Adrenal gland (tissue), 5 donors: Measurements from ENCODE around the gene SRSF8.

ENCODE experiments used
- CTCF ChIP-seq, 6 experiments: fragments of 450-650 bp in 4 of 6; fragments of 200-600 bp in 2 of 6; sonication (generic) in 1 of 6; IDR thresholded peaks; 1 replicate in 5 of 6; 2 replicates in 1 of 6; pipeline versions ENCODE4 v1.5.1 to v1.8.0; 2016 to 2021; ENCODE audit warnings: antibody characterized with exemption in 6 of 6, mild to moderate bottlenecking in 2 of 6, moderate library complexity in 1 of 6
- POLR2A ChIP-seq, 2 donors: fragments of 450-650 bp; IDR thresholded peaks; one replicate each; pipeline ENCODE4 v1.6.1; 2017; ENCODE audit warnings: antibody characterized with exemption in 2 of 2, mild to moderate bottlenecking in 2 of 2, moderate library complexity in 1 of 2
- donor health status: DM: no; HTN: no; CAD: no.

GRCh38 chr11:95055283-95055897 lies 11.3 kb upstream of the SRSF8 start:
- no peak for TF ChIP-seq CTCF (IDR thresholded peaks at IDR 0.05)
- no peak for TF ChIP-seq POLR2A (IDR thresholded peaks at IDR 0.05)
